IMR-90 (cell line): ENCODE measurements around the gene KCNMA1.

Source experiments
- BHLHE40 ChIP-seq: fragments of 150-350 bp; IDR thresholded peaks from 2 replicates; pipeline ENCODE4 v1.6.1; 2016; ENCODE audit warnings: mild to moderate bottlenecking, low read depth, low read length
- CEBPB ChIP-seq: IDR thresholded peaks from 2 replicates; pipeline ENCODE4 v1.6.1; 2012; ENCODE audit warnings: low read depth, low read length, improper control_type of control experiment
- MAFK ChIP-seq: IDR thresholded peaks from 2 replicates; pipeline ENCODE4 v1.6.1; 2012; ENCODE audit warnings: low read depth, low read length, improper control_type of control experiment
- TF ChIP-seq, protein P1 (sequence below): conservative IDR thresholded peaks from 2 replicates; pipeline ENCODE4 v1.5.1; 2012; ENCODE audit warnings: mild to moderate bottlenecking, low read depth, low read length, improper control_type of control experiment
- TF ChIP-seq, protein P2 (sequence below): fragments of 150-350 bp; IDR thresholded peaks from 2 replicates; pipeline ENCODE4 v1.6.1; 2016; ENCODE audit warnings: low read depth, mild to moderate bottlenecking, low read length, moderate library complexity, borderline replicate concordance

DNA sequence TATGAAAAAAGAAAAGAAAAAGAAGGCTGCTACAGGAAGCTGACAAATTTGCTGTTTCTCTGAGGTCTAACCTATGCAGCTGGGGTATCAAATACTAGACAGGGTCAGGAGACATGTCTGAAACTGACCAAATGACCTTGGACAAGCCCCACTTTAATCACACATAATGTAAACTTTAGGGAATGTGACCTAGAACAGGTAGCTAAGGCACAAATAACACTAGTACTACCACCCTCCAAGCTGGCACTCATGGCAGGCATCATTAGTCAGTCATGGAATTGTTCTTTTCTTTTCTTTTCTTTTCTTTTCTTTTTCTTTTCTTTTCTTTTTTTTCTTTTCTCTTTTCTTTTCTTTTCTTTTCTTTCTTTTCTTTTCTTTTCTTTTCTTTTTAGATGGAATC lies 250.4 kb downstream of the KCNMA1 start:
- TF ChIP-seq MAFK (no peak), BHLHE40 (no peak), CEBPB (no peak)
- TF ChIP-seq, protein P1, sequence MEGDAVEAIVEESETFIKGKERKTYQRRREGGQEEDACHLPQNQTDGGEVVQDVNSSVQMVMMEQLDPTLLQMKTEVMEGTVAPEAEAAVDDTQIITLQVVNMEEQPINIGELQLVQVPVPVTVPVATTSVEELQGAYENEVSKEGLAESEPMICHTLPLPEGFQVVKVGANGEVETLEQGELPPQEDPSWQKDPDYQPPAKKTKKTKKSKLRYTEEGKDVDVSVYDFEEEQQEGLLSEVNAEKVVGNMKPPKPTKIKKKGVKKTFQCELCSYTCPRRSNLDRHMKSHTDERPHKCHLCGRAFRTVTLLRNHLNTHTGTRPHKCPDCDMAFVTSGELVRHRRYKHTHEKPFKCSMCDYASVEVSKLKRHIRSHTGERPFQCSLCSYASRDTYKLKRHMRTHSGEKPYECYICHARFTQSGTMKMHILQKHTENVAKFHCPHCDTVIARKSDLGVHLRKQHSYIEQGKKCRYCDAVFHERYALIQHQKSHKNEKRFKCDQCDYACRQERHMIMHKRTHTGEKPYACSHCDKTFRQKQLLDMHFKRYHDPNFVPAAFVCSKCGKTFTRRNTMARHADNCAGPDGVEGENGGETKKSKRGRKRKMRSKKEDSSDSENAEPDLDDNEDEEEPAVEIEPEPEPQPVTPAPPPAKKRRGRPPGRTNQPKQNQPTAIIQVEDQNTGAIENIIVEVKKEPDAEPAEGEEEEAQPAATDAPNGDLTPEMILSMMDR, result no peak
- TF ChIP-seq, protein P2, sequence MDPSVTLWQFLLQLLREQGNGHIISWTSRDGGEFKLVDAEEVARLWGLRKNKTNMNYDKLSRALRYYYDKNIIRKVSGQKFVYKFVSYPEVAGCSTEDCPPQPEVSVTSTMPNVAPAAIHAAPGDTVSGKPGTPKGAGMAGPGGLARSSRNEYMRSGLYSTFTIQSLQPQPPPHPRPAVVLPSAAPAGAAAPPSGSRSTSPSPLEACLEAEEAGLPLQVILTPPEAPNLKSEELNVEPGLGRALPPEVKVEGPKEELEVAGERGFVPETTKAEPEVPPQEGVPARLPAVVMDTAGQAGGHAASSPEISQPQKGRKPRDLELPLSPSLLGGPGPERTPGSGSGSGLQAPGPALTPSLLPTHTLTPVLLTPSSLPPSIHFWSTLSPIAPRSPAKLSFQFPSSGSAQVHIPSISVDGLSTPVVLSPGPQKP, result no peak
